Measurements from ENCODE around the gene MEN1.

Gene MEN1

DNA sequence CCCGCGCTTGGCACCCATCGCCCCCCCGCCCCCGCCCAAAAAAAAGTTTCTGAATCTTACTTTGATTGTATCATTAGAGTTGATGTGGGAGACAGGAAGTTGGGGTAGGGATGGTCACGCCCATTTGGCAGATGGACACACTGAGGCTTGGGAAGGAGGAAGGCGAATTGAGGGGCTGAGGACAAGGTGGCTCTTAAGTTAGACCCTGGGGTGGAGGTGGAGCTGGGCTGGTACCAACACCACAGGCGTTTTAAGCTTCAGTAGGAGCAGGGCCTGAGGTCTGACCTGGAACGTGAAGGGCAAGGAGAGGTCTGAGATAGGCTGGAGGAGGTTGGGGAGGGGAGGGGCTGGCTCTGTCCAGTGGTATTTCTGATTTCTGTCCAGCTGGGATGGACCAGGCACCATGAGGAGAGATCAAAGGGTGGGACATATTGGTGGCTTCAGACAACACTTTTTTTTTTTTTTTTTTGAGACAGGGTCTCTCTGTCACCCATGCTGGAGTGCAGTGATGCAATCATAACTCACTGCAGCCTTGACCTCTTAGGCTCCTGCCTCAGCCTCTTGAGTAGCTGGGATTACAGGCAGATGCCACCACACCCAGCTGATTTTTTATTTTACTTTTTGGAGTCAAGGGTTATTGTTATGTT is 34.9 kb upstream of the MEN1 start:
- no peak for DNase-seq

DNA sequence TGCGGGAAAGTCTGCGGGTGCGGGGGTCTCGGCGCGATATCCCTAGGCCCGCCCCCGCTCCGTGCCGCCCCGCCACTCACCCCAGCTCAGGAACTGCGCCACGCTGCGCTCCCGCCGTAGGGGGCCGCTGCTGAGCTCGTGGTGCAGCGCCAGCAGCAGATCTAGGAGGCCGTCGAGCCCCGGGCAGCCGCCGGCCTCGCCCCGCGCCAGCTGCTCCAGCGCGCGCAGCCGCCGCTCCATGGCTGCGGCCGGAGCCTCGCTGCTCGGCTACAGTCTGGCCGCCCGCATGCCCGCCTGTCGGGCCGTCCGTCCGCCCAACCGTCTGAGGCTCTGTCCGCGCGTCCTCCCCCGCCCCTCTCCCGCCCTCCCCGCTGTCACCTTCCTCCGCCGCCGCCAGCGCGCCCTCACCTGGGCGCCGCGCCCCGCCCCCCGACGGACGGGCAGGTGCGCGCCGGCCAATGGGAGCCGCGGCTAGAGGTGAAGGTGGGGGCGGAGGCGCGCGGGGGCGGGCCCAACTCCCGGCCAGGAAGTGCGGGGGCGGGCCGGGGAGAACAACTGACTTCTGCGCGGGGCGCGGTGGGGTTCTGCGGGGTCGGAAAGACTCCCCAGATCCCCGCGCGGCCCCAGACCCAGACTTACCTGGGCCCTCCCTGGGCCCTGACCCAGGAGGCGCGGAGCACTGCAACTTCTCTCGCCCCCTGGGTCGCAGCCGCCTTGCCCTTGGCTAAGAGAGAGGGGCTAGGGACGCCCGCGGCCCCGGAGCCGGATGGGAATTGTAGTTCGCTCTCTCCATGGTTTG is 34.2 kb upstream of the MEN1 start, which contains the start of gene CDC42BPG:
TSS of gene CDC42BPG (minus strand) at position 324 of the 799 bp plus-strand sequence. CDS start at position 240, 84 bp downstream.
- peak; percentile 44 for DNase-seq

DNA sequence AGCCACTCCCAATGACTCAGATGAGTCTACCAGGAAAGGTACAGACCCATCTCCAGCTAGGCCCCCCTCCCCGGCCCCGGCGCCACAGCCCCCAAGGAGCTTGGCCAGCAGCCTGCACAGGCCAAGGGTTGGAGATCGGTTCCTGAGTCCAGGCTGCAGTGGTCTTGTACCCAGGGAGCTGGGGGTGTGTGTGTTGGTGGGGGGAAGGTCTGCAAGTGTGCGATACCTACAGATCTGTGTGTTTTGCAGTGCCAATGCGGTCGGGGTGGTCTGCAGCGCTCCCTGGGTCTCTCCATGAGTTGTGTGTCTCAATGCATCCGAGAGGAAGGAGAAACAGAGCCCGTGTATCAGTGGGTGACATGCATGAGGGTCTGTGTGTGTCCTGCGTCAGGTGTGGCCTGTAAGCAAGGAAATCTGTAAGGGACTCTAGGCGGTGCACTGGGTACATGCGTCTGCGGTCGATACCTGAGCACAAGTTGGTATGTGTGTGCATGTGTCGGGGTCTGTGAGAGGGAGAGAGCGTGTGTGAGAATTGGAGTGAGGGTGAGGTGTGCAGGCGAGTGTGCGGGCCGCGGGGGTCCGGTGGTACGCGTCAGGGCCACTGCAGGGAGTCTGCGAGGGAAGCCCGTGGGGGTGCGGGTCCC is 33.5 kb upstream of the MEN1 start:
- DNase-seq = no peak

DNA sequence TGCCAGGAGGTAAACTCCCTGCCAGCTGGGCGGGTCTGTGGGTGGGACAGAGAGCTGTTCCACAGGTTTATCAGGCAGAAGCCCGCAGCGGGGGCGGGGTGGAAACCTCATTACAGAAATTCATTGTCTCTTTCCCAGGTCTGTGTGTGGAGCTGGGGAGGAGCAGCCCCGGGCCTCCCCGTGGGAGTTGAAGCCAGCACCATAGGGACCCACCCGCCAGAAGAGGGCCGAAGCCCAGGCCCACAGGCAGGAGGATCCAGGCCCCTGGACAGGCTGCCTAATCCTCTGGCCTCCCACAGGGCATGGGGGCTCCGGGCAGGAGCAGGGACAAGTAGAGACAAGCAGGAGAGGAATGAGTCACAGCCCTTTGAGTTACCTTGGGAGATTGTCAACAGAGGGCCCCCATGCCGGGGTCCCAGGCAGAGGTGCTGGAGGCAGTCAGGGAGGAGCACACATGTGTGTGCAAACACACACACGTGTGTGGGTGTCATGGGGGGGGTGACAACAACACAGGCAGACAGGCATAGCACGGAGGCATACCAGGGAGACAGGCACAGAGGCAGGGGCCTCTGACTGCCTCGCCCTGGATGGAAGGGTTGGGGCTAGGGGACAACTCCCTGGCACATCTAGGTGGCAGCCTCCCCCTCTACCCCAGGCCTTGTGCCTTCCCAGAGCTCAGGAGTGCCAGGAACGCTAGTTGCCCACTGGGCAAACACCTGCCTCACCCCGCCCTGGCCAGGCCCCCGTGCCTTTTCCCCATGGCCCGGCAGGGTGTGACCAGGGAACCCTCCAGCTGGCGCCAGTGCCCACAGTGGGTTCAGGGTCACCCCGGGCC is 32.7 kb upstream of the MEN1 start:
- no peak for DNase-seq

DNA sequence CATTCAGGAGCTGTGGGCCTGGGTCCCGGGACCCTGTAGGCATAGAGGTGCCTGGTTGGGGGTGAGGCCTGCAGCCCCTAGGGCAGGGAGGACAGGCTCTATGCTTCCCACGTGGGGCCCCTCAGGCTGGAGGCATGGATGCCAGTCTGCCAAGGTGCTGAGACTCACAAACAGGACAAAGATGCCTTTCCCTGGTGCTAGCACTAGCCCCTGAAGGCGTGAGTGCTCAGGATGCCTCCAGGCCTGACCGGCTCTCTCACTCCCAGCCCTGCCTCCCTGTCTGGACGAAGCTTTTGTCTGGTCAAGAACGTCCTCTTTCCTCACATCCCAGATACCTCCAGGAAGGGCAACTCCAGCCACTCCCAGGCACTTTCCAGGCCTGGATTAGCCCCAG is 32.0 kb upstream of the MEN1 start:
- no peak for DNase-seq

DNA sequence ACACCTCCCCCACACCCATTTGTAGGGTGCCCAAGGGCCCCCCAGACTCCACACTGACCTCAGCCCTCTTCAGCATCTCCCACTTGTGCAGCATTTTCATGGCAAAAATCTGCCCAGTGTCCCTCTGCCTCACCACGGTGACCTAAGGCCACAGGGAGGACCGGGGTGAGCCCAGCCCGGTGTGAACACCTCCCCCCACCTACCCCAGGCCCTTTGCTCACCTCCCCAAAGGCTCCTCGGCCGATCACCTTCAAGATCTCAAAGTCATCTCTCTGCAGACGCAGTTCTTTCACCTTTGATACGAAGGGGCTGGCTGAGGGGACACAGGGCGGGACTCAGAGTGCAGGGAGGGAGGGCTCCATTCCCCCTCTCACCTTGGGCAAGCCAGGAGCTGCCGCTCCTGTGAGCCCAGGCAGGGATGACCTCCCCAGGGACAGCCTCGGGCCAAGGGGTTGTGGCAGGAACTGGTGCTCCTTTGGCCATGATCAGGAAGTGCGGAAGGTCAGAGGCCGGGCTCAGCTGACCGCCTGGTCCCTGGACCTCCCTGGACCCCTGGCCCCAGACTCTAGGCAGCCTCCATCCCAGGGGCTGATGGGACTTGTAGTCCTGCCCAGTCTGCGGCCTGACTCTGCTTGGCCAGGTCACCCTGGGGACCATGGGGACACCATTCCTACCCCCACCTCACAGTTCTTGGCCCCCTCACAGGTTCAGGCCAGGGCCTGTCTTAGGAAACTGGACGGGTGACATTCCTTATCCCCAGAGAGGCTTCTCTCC is 31.4 kb upstream of the MEN1 start:
- no peak for DNase-seq

DNA sequence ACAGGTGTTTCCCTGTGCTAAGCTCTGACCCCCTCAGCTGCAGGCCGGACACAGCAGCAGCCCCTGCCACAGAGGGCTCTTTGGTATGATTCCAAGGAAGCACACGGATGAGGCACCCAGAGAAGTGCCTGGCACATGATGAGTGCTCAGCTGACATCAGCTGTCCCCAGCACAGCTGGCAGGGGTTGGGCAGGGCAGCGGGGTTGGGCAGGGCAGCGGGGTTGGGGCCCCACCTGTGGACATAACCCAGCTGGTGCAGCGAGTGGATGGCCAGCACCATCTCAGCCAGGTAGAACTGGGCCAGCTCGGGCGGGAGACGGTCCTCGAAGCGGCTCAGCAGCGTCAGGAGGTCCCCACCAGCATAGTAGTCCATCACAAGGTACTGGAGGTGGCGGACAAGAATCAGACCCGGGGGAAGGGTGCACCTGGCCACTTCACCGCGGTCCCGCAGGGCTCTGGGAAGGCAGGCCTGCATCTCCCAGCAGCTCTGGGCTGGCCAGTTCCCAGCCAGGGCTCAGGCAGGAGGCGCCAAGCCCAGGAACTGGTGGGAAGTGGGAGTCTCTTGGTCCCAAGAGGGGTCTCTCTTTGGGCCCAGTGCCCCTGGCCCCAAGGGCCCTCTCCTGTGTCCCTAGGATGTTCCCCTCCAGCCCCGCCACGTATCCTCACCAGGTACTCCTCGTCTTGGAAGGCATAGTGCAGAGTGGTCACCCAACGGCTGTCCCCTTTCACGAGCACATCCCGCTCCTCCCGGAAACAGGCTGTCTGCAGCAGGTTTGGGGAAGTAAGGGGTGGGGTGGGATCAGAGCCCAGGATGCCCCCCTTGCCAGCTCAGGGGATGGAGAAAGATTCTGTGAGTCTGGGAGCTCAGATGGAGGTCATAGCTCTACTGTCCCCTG is 29.8 kb upstream of the MEN1 start:
- DNase-seq = no peak

DNA sequence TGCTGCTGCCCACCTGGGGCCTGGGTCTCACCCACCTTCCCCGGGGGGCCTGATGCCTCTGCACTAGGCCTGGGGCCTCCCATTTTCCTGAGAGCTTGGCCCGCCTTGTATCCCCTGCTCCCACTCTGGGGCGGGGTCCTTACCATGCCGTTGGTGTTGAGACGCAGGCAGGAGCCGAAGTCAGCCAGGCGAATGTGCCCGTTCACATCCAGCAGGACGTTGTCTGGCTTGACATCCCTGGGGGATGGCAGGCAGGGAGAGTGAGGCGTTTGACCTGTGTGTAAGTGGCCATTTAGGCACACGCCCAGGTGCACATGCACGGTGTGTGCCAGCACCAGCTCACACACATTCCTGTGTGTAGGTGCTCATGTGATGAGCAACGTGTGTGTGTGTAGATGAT is 29.0 kb upstream of the MEN1 start:
- DNase-seq = no peak

DNA sequence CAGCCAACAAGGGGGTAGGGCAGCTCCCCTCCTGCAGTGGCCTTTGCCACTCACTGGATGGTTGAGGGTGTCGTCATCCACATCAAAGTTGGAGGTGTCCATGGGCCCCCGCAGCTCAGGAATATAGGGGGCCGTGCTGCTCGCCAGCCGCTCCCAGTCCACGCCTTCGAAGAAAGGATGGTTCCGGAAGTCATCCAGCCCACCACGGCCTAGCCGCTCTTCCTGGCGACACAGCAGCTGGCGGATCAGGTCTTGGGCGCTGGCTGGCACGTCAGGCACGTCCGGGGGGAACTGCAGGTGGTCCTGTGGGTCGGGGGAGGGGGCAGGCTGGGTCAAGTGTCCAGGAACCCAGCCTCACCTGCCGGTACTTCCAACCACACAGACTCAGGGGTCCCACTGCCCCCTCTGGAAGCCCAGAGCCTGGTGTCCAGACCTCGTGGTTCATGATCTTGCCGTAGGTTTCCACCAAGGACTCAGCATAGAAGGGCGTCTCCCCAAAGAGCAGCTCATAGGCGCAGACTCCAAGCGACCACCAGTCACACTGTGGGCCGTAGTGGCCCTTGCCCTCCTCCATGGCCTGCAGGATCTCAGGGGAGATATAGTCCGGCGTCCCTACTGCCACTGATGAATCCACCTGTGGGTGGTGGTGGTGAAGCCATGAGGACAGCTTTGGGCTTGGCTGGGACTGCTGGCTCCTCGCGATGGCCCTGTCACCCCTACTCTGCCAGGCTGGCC is 28.4 kb upstream of the MEN1 start:
- no peak for DNase-seq

DNA sequence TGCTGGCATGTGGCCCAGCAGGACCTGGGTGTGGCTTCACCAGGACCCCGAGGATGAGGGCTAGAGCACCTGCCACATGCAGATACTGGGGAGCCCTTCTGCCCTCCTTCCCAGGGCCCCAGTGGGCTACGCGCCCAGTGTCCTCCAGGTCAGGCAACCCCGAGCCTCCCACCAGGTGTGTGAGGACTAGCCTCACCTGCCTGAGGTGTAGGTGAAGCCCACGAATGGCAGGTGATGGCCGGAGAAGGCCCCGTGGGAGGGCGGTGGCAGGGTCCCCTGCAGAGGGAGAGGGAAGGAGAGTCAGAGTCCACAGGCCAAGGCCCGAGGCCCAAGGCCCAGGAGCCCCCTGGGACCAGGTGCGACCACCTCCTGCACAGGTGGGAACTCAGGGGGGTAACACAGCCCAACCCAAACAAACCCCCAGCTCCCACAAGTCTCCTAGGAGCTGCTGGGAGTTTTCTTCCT is 27.6 kb upstream of the MEN1 start:
- DNase-seq = no peak

DNA sequence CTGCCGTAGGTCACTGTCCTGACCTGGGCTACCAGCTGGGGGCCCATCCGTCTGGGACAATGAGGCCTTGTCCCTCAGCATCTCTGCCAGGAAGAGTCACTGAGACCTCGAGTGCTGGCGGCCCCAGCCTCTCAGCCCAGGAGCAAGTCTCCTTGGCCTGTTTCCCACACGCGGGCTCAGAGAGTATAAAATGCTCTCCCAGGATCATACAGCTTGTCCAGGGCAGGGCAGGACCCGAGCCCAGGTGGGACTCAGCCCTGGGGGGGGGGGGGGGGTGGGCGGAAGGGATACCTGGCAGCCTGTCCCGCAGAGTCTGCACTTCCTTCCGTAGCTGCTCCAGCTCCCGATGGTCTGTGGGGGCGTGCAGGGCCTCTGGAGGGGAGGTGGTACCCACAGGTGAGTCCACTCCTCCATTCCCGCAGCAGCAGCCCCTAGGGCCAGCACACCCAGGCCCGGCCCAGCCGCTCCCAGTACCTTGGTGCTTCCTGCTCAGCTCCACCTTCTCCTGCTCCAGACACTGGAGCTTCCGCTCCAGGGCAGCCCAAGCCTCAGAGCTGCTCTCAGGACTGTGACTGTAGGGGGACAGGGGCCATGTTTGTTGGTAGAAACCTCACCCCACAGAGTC is 26.2 kb upstream of the MEN1 start:
- no peak for DNase-seq

DNA sequence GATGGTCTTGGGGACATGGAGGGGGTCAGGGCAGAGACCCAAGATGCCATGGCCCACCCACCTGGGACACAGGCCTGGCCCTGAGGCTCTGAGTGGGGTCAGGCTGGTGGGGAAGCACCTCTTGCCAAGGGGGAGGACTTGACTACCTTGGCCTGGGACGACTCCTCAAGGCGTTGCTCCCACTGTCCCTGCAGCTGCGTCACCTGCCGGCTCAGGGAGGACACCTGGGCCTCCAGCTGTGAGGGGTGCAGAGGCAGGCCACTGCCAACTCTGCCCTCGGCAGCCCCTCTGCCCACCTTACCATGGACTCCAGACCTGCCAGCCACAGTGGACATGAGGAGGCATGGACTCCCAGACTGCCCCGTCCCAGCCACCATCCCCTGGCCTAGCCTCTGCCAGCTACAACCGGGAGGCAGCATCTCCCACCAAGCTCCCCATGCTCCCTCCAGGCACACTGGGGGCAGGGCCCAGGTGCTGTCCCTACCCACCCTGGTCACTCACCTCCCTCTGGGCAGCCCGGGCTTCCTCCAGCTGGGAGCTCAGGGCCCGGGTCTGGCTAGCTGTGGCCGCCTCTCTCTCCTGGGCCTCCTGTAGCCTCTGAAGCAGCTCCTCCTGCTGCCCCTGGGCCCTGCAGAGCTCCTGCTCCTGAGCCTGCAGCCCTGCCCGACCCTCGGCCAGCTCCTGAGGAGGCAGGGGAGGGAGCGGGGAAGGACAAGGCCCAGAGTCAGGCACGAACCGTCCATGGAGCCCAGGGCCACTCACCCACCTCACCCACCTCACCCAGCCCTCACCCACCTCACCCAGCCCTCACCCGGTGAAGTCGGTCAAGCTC is 25.5 kb upstream of the MEN1 start:
- no peak for DNase-seq

DNA sequence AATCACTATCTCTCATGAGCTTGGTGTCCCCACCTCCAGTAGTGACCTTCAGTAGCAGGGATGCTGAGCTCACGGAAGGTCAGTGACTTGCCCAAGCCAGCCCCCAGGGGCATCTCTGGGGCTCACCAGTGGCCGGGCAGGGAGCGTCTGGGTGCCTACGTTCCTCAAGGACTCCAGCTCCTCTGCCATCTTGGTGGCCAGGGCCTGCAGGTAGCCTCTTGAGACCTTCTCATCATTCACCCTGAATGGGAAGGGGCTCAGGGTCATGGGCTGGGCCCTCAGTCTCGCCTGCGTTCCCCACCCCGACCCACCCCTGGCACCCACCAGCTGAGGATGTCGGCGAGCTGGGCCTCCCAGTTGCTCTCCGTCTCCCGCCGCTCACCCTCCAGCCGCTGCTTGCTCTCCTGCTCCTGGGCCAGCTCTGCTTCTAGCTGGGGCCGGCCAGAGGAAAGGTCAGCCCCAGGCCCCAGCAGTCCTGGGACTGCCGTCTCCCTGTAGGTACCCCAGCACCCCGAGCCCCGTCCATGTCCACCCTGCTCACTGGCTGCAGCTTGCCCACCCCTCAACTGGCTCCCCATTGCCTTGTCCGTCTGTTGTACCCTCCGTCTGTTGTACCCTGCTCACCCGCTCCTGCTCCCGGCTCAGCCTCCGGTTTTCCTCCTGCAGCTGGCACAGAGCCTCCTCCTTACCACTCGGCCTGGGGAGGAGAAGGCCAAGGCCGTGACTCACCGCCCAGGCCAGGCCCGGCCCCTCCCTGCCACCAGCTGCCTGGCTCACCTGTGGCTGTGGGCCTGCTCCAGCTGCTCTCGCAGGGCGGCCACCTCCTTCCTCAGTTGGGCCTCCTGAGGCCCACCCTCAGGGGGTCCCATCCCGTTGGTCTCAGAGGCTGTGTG is 24.6 kb upstream of the MEN1 start:
- no peak for DNase-seq

DNA sequence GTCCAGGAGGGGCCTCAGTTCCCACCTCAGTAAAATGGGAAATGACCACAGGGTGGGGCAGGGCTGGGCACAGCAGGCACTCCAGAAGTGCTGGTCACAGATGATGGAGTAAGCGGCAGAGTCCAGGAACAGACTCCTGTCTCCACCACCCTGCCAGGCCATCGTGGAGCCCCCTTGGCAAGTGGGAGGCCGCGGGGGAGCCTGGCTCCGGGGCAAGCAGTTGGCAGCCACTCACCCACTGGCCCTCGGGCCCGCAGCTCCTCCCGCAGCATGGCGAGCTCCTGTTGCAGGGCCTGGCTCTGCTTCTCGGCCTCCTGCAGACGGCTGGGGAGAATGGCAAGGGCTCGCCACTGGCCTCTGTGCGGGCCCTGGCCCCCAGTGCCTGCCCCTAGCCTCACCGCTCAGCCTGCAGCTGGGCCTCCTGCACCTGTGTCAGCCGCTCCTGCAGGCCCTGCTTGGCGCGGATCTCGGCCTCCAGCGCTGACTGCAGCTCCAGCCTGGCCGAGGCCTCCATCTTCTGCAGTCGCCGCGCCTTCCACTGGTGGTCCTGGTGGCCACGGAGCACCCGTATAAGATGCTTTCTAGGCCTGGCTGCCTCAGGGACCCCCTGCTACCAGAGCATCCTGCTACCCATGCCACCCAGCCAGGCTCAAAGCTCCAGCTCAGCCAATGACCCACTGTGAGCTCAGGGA is 23.8 kb upstream of the MEN1 start:
- no peak for DNase-seq

DNA sequence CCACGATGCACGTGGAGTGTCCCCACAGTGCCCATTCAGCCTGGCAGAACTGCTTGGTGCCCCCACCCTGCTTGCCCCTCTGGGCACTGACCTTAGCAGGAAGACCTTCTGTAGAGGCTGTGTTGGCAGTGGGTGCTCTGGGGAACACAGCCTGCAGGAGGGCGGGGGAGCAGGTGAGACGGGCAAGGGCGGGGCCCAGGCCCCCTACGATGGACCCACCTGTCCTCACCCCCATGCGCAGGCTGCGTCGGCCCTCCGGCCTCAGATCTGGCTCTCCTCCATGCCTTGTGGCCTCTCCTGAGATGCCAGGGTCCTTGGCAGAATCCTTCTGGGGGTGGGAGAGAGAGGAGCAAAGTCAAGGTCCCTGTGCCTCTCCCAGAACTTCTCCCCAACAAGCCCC is 23.2 kb upstream of the MEN1 start:
- no peak for DNase-seq

DNA sequence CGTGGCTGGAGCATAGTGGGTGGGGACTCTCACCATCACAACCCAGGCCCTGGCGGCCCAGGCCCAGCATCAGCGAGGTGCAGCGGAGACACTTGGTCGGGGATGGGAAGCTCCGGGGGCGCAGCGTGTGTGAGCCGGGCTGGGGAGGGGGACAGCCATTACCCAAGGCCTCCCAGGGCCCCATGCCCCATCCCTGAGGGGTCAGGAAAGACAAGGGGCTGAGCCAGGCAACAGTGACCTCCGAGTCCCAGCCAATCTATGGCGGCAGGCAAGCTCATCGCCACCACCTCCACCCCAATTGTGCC is 22.8 kb upstream of the MEN1 start:
- no peak for DNase-seq

DNA sequence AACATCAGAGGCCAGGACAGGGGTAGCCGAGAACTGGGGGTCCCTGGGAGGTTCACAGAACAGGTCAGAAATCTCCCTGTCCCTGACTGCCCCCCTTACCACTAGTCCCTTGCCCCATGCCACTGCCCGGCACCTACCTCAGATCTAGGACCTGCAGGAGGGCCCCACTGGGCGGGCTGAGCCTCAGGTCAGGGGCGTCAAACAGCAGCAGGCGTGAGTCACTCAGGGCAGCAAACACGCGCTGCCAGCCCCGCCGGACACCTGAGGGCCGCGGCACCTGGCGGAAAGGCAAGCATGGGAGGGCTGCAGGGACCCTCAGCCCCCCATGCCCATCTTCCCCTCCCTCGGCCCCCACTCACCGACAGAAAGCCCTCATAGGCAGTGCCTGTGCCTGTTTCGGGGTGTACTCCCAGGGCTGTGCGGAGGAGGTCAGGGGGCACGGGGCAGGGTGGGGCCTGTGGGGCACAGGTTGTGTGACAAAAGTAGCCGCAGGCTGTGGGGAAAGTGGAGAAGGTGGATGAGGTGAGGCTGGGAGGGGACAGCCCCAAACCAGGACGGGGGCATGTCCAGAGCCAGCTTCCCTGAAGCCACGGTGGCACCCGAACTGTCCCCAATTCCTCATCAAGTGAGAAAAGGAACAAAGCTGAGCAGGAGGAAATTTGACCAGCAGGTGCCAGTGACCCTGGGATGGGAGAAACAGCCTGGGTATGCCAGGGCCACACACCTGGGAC is 22.3 kb upstream of the MEN1 start:
- DNase-seq = no peak

Data from midbrain (tissue), 1 donor.